ENCODE results near the gene SLC25A47.
"Not testable (repeated sequence)": the region's sequence is repeated elsewhere in the genome, so short reads cannot be mapped to it uniquely, and the experiment has no call there.

The SLC25A47 gene

DNA sequence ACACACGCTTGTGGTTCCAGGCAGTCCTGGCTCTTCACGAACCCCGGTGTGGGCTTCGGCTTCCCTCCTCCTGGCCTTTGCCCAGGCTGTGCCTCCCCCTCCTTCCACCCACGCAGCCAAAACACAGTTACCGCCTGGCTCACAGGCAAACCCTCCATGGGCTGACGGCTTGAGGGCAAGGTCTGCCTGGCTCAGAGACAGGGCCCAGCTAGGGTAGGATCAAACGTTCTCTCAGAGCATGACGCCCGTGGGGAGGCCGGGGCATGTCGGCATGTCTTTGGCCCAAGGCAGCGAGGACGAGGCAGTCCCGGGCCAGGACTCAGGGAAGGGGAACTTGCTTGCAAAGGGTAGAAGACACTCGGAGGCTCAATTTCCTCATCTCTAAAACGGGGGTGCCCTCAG is 2.1 kb downstream of the SLC25A47 start:
- DNase-seq (ENCODE audit: low spot score) = no peak

DNA sequence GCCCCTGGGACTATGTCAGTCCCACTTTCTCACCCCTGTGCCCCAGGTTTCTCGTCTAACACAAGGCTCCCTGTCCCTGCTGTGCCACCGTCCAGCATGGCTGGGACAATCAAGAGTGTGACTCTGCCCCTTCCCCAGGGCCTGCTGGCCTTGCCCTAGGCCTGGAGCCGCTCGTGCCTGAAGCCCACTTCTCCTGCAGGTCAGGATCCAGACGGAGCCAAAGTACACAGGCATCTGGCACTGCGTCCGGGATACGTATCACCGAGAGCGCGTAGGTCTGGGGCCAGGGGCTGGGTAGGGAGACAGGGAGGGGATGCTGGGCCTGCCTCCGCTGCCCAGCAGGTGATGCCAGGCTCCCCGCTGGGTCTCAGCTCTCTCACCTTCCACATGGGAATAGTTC is 2.8 kb downstream of the SLC25A47 start:
- no peak for DNase-seq (ENCODE audit: low spot score)

DNA sequence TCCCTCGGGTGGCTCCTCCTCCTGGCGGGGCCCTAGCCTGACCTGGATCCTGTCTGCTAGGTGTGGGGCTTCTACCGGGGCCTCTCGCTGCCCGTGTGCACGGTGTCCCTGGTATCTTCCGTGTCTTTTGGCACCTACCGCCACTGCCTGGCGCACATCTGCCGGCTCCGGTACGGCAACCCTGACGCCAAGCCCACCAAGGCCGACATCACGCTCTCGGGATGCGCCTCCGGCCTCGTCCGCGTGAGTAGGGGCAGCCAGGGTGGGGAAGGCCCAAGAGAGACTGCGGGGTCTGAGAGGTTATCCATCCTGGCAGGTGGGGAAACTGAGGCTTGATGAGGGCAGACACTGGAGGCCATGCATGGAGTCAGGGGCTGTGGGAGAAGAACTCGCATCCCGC is 4.0 kb downstream of the SLC25A47 start:
- no peak for DNase-seq (ENCODE audit: low spot score)

DNA sequence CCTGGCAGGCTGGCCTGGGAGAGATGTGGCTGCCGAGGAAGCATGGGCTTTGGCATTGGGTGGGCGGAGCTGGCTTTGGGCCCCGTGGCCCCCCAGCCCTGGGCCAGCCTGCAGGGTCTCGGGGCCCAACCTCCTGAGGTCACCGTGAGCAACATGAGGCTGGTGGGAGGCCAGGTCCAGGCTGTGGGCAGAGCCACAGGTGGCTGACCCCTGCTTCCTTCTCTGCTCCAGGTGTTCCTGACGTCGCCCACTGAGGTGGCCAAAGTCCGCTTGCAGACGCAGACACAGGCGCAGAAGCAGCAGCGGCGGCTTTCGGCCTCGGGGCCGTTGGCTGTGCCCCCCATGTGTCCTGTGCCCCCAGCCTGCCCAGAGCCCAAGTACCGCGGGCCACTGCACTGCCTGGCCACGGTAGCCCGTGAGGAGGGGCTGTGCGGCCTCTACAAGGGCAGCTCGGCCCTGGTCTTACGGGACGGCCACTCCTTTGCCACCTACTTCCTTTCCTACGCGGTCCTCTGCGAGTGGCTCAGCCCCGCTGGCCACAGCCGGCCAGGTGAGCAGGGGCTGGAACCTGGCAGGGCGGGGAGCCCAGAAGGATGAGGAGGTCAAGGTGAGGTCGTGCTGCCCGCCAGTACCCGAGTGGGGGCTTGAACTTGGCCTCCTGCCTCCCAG is 5.5 kb downstream of the SLC25A47 start:
- DNase-seq (ENCODE audit: low spot score) = no peak

DNA sequence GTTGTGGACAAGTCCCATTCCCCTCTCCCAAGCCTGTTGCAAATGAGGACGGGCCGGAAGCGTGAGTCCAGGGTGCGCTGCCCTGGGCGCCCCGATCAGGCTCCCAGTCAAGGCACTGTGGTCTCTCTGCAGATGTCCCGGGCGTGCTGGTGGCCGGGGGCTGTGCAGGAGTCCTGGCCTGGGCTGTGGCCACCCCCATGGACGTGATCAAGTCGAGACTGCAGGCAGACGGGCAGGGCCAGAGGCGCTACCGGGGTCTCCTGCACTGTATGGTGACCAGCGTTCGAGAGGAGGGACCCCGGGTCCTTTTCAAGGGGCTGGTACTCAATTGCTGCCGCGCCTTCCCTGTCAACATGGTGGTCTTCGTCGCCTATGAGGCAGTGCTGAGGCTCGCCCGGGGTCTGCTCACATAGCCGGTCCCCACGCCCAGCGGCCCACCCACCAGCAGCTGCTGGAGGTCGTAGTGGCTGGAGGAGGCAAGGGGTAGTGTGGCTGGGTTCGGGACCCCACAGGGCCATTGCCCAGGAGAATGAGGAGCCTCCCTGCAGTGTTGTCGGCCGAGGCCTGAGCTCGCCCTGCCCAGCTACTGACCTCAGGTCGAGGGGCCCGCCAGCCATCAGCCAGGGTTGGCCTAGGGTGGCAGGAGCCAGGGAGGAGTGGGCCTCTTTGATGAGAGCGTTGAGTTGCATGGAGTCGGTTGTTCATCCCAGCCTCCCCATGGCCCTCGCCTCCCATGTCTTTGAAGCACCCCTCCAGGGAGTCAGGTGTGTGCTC is 6.3 kb downstream of the SLC25A47 start:
- DNase-seq (ENCODE audit: low spot score) = no peak

DNA sequence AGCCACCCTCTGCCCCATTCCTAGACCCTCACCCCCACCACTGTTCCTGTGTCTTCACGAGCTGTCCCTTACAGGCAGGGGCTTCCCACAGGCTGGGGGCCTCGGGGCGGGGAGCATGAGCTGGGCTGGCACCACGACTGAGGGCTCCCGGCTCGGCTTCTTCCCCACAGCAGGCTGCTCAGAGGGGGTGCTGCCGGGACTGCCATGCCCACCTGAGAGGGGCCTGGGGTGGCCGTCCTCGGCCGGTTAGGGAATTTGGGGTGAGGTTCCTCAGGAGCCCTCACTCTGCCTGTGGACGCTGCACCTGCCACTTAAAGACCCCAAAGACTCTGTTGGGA is 6.8 kb downstream of the SLC25A47 start:
- no peak for DNase-seq (ENCODE audit: low spot score)

DNA sequence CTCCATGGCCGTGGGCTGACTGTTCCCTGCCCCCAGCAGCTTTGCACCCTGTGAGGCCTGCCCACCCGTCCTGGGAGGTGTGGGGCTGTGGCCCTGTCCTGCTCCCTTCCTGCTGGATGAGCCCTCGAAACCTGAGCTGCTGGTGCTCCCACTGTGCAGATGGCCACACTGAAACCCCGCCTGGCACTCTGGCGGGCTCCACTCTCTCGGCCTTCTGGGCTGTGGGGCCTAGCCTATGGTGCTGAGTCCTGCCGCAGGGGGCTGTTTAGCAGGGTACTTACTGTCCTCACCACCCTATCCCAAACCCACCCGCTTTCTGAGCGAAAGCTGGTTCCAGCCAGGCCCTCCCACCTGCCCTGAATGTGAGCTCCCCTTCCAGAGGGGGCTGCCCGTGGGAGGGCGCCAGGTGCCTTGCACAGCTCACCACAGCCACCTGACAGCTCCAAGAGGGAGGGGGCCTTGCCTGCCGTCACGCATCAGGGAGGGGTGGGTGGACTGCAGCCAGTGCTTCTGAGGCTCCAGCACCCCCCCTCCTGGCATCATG is 7.3 kb downstream of the SLC25A47 start:
- DNase-seq (ENCODE audit: low spot score) = no peak

DNA sequence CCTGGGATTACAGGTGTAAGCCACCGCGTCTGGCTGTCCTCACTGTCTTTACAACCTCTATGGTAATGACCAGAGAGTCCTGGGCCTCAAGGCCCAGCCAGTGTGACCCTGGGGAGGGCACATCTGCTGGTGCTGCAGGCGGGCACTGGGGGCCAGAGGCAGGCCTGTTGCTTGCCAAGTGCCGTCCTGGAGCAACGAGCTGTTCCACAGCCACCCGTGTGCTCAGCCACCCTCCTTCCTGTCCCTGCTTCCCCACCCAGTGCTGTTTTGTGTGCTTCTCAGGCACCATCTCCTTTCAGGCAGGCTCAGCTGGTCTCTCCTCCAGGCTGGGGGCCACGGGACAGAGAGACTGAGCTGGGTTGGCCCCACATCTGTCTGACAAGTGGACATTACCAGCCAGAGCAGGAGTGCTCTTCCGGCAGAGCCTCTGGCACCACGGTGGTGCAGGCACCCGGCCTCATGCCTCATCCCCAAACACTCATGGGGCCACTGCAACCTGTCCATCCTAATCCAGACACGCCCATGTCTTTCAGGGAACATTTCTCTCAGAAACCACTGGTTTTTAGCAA is 9.0 kb downstream of the SLC25A47 start:
- DNase-seq (ENCODE audit: low spot score) = no peak

DNA sequence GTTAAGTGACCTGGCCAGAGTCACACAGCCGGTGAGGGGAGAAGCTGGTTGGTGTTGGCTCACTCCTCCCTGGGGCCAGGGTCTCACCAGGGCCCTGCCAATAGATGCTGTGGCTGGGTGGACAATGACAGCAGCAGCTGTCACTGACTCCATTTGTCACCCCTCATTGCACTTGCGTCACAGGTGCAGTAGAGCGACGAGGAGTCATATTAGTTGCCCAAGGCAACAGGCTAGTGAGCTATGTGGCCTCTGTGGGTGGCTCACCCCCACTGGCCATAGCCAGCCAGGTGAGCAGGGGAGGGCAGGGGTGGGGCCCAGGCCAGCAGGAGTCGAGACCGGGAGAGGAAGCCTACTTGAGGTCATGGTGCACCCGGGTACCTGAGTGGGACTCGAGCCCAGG is 9.7 kb downstream of the SLC25A47 start:
- DNase-seq (ENCODE audit: low spot score) = no peak

DNA sequence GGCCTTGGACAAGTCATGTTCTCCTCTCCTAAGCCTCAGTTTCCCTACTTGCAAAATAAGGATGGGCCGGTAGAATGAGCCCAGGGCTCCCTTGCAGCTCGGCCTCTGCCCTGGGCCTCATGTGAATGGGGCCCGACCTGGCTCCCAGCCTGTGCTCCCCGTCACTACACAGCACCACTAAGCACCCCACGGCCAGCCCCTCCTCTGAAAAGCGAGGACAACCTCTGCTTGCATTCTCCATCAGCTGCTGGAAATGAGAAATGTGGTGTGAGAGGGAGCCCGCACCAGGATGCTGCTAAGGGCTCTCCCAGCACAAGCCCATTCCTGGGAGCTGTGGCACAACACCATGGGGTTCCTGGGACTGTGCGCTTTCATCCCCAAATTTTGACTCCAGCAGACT is 10.2 kb downstream of the SLC25A47 start:
- DNase-seq (ENCODE audit: low spot score) = no peak

DNA sequence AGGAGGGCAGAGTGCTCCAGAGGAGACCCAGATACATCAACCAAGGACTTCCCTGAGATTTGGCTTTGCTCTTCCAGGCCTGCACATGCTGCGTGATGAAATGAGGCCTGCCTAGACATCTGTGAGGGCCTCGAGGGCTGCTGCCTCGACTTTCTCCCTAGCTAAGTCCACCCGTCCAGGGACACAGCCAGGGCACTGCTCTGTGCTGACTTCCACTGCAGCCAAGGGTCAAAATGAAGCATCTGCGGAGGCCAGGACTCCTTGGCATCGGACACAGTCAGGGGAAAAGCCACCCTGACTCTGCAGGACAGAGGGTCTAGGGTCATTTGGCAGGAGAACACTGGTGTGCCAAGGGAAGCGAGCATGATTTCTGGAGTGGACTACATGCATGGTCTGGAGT is 10.7 kb downstream of the SLC25A47 start:
- no peak for DNase-seq (ENCODE audit: low spot score)

DNA sequence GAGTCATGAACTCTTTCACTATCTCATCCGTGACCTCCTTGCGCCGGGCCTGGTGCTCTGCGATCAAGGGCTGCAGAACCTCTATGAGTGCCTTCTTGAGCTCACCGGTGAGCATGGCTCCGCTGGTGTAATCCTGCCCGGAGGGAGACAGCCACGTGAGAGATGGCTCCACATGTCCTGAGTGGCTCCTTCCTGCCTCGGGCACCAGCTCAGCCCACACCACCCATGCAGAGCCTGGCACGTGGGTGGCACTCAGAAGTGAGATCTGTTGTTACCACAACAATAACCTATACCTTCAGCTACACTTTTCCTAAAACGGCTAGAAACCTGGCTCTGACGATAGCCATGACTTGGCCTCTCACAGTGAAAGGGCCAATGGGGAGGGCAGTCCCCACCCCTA is 11.8 kb downstream of the SLC25A47 start:
- DNase-seq (ENCODE audit: low spot score) = no peak

DNA sequence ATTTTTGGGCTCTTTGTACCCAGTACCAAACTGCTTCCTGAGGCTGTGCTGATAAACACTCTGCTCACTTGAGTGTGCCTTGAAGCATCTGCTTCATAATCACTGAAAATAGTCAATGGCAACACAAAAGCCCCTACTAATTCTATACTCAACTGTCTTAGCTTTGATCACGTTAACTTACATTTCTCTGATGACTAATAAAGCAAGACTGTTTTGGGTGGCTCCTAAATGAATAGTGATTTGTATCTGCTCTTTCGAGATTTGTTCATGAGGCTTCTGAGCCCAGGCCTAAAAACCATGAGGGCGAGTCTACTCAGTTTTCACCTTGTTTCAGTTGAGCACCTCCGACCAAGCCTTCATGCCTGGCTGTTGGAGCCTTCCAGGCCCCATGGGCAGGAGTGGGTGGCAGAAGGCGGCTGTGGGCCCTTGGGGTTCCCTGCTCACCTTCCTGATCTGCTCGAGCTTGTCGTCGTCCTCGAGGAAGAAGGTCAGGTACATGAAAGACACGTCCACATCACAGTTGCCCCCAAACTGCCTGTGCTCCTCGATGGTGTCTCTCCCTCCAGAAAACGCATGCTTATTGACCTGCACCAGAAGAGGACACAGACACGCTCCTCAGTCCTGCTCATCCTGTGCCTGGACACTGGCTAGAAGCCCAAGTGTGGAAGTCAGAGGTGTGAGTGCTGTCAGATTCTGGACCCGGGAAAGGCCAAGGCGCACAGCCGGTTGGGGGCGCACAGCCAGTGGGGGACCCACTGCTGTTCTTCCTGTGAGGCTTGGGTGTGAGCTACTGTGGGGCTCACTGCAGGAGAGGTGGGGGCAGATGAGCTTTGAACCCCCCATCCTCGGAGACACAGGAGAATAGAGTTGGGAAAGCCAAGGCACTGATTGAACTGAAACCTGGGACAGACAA is 13.7 kb downstream of the SLC25A47 start:
- no peak for DNase-seq (ENCODE audit: low spot score)

DNA sequence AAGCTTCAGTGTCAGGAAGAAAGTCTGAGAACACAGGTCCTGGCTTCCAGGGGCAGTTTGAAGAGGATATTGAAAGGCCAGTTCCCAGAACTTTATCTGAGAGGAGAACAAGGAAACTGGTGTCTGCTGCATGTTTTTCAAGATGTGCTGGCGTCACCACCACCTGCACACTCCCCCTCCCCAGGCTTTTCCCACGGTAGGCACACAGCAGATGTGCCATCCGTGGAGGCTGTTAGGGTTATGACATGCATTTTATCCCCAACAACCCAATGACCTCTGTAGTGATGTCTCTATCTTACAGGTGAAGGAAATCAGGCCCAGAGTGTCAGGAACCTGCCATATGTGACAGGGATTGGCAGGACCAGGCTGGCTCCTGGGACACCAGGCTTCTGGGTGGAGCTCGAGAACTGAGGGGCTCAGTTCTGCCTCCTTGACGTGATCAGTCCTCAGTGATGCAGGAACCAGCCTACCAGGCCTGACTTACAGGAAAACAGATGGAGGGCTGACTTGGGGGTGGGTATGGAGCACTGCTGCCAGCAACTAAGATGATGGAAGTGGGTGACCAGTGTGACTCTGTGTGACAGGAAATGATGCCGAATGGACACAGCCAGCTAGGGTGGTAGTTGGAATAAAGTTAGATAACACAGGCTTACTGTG is 16.8 kb downstream of the SLC25A47 start:
- no peak for DNase-seq (ENCODE audit: low spot score)

DNA sequence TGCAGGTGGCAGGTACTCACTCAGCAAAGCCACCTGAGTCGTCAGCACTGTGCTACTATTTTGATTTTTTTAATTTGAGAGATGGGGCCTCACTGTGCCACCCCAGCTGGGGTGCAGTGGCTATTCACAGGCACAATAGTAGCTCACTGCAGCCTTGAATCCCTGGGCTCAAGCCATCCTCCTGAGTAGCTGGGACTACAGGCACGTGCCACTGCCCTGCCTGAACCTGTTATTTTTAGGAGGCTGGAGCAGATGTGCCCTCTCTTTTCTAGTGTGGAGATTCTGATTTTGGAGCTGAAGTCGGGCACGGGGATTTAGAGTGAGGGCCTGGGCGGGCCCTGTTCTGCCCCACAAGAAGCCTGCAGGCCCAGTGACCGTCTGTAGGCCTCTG is 17.3 kb downstream of the SLC25A47 start:
- no peak for DNase-seq (ENCODE audit: low spot score)

DNA sequence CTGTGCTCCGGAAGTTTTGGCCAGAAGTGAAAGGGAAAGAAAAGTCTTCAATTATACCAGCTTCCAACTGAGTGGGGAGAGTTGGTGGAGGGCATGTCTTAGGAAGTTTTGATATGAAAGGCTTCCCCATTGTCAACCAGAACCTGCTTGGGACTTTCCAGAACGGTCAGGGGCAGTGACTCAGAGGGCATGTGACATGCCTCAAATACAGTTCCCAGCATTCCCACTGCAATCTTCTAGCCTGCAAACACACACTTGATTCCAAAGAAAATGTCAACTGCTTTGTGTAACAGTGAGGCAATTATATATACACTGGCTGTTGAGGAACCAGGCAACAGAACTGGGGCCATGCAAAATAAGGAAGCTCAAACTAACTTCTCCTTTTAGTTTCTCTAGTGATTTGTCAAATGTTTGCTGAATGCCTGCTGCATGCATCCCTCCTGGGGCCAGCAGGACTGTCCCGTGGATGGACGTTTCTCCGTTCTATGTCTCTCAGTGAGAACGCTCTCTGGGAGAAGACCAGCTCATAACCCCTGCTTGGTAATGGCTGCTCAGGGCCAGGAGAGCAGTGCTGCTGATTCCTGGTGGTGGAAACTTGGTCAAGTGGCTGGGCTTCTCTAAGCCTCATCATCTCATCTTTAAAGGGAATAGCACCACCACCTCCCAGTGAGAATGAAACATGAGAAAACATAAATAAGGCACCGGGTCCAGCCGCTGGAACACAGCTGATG is 18.3 kb downstream of the SLC25A47 start:
- DNase-seq (ENCODE audit: low spot score) = no peak

DNA sequence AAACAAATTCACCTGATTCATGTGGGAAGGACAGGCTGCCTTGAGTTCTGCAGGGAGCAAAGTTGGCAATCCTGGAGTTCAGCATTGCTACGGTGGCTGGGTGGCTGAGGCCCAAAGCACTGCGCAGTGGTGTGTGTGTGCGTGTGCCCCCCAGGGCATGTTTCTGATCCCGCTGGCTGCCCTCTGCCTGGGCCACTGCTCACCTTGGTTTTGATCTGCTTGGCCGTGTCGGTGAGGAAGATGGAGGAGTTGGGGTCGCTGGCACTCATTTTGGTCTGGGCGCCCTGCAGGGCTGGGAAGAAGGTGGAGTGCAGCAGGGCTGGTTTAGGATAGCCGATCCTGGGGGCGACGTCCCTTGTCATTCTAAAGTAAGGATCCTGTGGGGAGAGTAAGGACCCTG is 19.1 kb downstream of the SLC25A47 start:
- DNase-seq (ENCODE audit: low spot score) = no peak

DNA sequence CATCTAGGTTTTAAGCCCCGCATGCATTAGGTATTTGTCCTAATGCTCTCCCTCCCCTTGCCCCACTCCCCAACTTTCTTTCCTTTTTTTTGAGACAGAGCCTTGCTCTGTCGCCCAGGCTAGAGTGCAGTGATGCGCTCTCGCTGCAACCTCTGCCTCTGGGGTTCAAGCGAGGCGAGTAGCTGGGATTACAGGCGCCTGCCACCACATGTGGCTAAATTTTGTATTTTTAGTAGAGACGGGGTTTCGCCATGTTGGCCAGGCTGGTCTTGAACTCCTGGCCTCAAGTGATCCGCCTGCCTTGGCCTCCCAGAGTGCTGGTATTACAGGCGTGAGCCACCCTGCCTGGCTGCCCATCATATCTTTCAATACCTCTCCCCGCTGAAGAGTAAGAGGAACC is 19.7 kb downstream of the SLC25A47 start:
- DNase-seq (ENCODE audit: low spot score) = not testable (repeated sequence)

DNA sequence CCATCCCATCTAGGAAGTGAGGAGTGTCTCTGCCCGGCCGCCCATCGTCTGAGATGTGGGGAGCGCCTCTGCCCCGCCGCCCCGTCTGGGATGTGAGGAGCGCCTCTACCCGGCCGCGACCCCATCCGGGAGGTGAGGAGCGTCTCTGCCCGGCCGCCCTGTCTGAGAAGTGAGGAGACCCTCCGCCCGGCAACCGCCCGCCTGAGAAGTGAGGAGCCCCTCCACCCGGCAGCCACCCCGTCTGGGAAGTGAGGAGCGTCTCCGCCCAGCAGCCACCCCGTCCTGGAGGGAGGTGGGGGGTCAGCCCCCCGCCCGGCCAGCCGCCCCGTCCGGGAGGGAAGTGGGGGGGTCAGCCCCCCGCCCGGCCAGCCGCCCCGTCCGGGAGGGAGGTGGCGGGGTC is 21.5 kb downstream of the SLC25A47 start:
- not testable (repeated sequence) for DNase-seq (ENCODE audit: low spot score)

DNA sequence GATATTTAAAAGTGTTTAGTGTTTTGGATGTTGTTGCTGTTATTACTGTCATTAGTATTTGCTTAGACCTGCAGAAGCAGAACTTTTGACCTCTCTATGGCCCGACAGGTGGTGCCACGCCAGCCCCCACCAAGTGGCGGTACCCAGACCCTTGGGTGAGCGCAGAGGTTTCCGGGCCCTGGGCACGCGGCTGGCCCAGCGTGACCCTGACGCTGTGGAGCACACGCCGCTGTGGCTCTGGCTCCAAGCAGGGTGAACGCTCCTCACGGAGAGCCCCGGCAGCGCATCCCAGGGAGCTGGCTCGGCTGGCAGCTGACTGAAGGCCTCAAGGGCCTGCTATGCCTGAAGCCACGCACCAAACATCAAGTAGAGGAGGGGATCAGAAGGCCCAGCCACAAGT is 22.6 kb downstream of the SLC25A47 start:
- DNase-seq (ENCODE audit: low spot score) = peak; percentile 24

All from SK-N-DZ (cell line).